ENCODE data around the gene SH3BP5.

The SH3BP5 gene

DNA sequence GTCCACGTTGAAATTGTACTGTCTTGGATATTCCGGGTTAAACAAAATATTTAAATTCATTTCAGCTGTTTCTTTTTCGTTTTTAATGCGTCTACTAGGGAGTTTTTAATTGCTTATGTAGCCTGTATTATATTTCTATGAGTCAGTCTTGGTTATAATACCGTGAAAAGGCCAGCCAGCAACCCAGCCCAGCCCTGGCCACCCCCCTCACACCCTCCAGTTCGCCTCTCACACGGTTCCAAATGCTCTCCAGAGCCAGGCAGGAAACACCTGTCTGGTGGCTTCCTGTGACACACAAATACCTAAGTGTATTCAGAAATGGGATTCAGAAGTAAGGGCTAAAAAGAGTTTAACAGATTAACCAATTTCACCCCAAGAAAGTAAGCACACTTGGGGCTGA is 4.4 kb downstream of the SH3BP5 start:
- FAIRE-seq, result no peak
- no peak for DNase-seq (ENCODE audit: insufficient read length, low spot score)

GRCh38 chr3:15326673-15327072 is 5.7 kb downstream of the SH3BP5 start:
- TF ChIP-seq SPI1 (IDR thresholded peaks at IDR 0.05; ENCODE audit: low read depth, low read length) (no peak), TAF1 (IDR thresholded peaks at IDR 0.05; ENCODE audit: low read depth, low read length) (no peak), POLR2A (IDR thresholded peaks at IDR 0.05; ENCODE audit: low read depth, low read length) (no peak), PAX5 (IDR thresholded peaks at IDR 0.05; ENCODE audit: insufficient read depth, low read length, severe bottlenecking) (no peak), POLR2AphosphoS5 (IDR thresholded peaks at IDR 0.05; ENCODE audit: low read depth, low read length) (no peak), POU2F2 (IDR thresholded peaks at IDR 0.05; ENCODE audit: low read depth, low read length) (no peak)
- DNase-seq (ENCODE audit: insufficient read length, low spot score) (no peak), FAIRE-seq (no peak)

More for the DNA sequence above, 4.4 kb downstream of the SH3BP5 start:
- TF ChIP-seq POU2F2 (IDR thresholded peaks at IDR 0.05; ENCODE audit: low read depth, low read length) (0 out of 2 replicates have a peak, but pooled peaks have one; percentile 11), POLR2AphosphoS5 (IDR thresholded peaks at IDR 0.05; ENCODE audit: low read depth, low read length) (no peak), SPI1 (IDR thresholded peaks at IDR 0.05; ENCODE audit: low read depth, low read length) (no peak)

DNA sequence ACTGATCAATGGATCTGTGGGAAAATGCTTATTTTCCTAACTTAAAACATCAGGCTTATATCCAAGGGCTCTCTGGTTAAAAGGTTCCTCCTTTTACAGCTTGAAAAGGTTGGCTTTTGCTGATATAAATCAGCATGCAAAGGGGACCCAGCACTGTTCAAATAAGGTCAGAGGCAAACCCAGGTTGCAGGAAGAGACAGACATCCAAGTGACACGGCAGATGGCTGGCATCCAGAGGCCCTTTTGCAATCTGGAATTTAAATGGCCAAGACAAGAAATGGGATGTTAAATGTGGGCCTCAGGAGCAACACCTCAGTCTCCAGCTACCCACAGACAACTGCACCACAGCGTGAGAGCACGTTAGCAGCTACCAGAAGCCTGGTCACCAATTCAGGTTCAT is 6.3 kb downstream of the SH3BP5 start:
- TF ChIP-seq PAX5 (IDR thresholded peaks at IDR 0.05; ENCODE audit: insufficient read depth, low read length, severe bottlenecking) (no peak), POLR2AphosphoS5 (IDR thresholded peaks at IDR 0.05; ENCODE audit: low read depth, low read length) (no peak)
- FAIRE-seq, result no peak
- no peak for DNase-seq (ENCODE audit: insufficient read length, low spot score)

- DNase-seq (ENCODE audit: insufficient read length, low spot score) (no peak), FAIRE-seq (no peak)
- TF ChIP-seq POLR2AphosphoS5 (IDR thresholded peaks at IDR 0.05; ENCODE audit: low read depth, low read length) (no peak), POLR2A (IDR thresholded peaks at IDR 0.05; ENCODE audit: low read depth, low read length) (no peak), TAF1 (IDR thresholded peaks at IDR 0.05; ENCODE audit: low read depth, low read length) (no peak), PAX5 (IDR thresholded peaks at IDR 0.05; ENCODE audit: insufficient read depth, low read length, severe bottlenecking) (no peak), SPI1 (IDR thresholded peaks at IDR 0.05; ENCODE audit: low read depth, low read length) (no peak), POU2F2 (IDR thresholded peaks at IDR 0.05; ENCODE audit: low read depth, low read length) (no peak)
Measured at GRCh38 chr3:15325228-15325627, 7.2 kb downstream of the SH3BP5 start.

GRCh38 chr3:15324379-15324808 is 8.0 kb downstream of the SH3BP5 start:
- TF ChIP-seq POLR2AphosphoS5 (IDR thresholded peaks at IDR 0.05; ENCODE audit: low read depth, low read length), result no peak
- no peak for TF ChIP-seq PAX5 (IDR thresholded peaks at IDR 0.05; ENCODE audit: insufficient read depth, low read length, severe bottlenecking)
- TF ChIP-seq TAF1 (IDR thresholded peaks at IDR 0.05; ENCODE audit: low read depth, low read length), result no peak
- no peak for TF ChIP-seq POLR2A (IDR thresholded peaks at IDR 0.05; ENCODE audit: low read depth, low read length)
- TF ChIP-seq SPI1 (IDR thresholded peaks at IDR 0.05; ENCODE audit: low read depth, low read length), result no peak
- no peak for TF ChIP-seq POU2F2 (IDR thresholded peaks at IDR 0.05; ENCODE audit: low read depth, low read length)
- no peak for FAIRE-seq
- no peak for DNase-seq (ENCODE audit: insufficient read length, low spot score)

DNA sequence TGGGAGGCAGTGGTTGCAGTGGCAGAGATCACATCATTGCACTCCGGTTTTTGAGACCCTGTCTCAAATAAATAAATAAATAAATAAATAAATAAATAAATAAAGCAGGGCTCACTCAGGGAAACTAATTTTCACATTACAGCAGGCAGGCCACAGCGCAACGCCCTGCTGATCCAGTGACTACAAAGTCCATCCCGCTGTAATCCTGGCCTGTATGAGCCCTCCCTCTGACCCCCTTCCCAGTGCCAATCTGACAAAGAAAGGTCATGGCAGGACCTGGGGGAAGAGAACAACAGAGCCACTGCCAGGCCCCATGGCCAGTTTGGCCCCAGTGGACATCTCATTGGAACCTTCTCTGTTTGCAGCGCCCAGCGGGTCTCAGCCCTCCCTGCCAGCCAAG is 9.3 kb downstream of the SH3BP5 start:
- FAIRE-seq, result no peak
- no peak for TF ChIP-seq TAF1 (IDR thresholded peaks at IDR 0.05; ENCODE audit: low read depth, low read length)
- TF ChIP-seq SPI1 (IDR thresholded peaks at IDR 0.05; ENCODE audit: low read depth, low read length), result no peak
- TF ChIP-seq POU2F2 (IDR thresholded peaks at IDR 0.05; ENCODE audit: low read depth, low read length), result no peak
- no peak for TF ChIP-seq POLR2A (IDR thresholded peaks at IDR 0.05; ENCODE audit: low read depth, low read length)
- no peak for TF ChIP-seq POLR2AphosphoS5 (IDR thresholded peaks at IDR 0.05; ENCODE audit: low read depth, low read length)
- TF ChIP-seq PAX5 (IDR thresholded peaks at IDR 0.05; ENCODE audit: insufficient read depth, low read length, severe bottlenecking), result no peak
- DNase-seq (ENCODE audit: insufficient read length, low spot score), result no peak

DNA sequence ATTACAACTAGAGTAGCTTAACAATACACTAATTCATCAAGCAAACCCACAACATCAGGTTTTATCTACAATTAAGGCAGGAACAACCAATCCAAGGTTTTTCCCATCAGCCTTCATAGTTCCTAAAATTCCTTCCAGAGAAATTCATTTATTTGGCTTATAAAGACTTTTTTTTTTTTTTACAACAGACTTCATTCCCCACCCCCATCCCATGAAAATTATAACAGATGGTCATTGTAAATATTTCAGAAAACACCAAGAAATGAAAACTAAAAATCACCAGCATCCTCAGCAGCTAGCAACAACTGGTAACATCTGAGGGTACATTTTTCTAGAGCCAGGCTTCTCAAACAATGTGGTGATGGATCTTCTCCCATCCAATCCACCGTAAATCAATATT is 11.0 kb downstream of the SH3BP5 start:
- FAIRE-seq, result no peak

DNA sequence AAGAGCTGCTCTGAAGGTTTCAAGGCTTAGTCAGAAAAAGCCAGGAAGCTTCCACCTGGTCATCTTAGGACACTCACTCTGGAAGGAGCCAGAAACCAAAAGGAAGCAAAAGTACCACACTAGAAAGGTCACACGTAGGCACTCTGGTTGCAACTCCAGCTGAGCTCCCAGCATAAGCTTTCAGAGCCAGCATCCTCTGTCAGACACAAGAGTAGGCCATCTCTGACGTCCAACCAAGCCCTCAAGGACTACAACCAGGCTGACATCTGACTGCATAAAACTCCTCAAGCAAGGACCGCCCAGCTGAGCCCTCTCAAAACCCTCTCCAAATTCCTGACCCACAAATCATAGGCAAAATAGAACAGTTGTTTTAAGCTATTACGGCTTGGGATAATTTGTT is 12.8 kb downstream of the SH3BP5 start:
- DNase-seq (ENCODE audit: insufficient read length, low spot score), result no peak
- no peak for FAIRE-seq
- TF ChIP-seq POU2F2 (IDR thresholded peaks at IDR 0.05; ENCODE audit: low read depth, low read length), result no peak
- TF ChIP-seq SPI1 (IDR thresholded peaks at IDR 0.05; ENCODE audit: low read depth, low read length), result no peak
- no peak for TF ChIP-seq PAX5 (IDR thresholded peaks at IDR 0.05; ENCODE audit: insufficient read depth, low read length, severe bottlenecking)
- TF ChIP-seq POLR2A (IDR thresholded peaks at IDR 0.05; ENCODE audit: low read depth, low read length), result no peak
- no peak for TF ChIP-seq POLR2AphosphoS5 (IDR thresholded peaks at IDR 0.05; ENCODE audit: low read depth, low read length)
- no peak for TF ChIP-seq TAF1 (IDR thresholded peaks at IDR 0.05; ENCODE audit: low read depth, low read length)

More for the DNA sequence above, 11.0 kb downstream of the SH3BP5 start:
- TF ChIP-seq TAF1 (IDR thresholded peaks at IDR 0.05; ENCODE audit: low read depth, low read length), result no peak
- no peak for TF ChIP-seq POU2F2 (IDR thresholded peaks at IDR 0.05; ENCODE audit: low read depth, low read length)
- no peak for TF ChIP-seq SPI1 (IDR thresholded peaks at IDR 0.05; ENCODE audit: low read depth, low read length)
- no peak for TF ChIP-seq PAX5 (IDR thresholded peaks at IDR 0.05; ENCODE audit: insufficient read depth, low read length, severe bottlenecking)
- no peak for TF ChIP-seq POLR2AphosphoS5 (IDR thresholded peaks at IDR 0.05; ENCODE audit: low read depth, low read length)
- TF ChIP-seq POLR2A (IDR thresholded peaks at IDR 0.05; ENCODE audit: low read depth, low read length), result no peak
- no peak for DNase-seq (ENCODE audit: insufficient read length, low spot score)

DNA sequence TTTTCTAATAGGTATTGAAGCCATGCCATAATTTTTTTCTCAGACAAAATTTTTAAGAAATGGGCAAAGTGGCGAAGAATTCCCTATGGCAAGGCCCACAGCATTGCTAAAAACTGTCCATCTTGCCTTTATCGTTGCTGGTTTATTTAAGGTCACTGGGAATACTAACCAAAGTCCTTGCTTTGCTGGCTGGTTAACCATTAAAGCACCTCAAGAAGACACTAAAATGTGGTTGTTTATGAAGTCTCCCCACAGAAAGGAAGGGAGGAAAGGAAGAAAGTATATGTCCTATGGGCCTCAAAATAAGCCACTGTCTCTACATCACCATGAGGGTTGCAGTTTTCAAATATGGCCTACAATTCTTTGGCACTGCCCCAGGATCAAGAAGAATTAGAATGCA is 13.2 kb downstream of the SH3BP5 start:
- TF ChIP-seq POLR2A (IDR thresholded peaks at IDR 0.05; ENCODE audit: low read depth, low read length), result no peak
- TF ChIP-seq POU2F2 (IDR thresholded peaks at IDR 0.05; ENCODE audit: low read depth, low read length), result no peak
- TF ChIP-seq PAX5 (IDR thresholded peaks at IDR 0.05; ENCODE audit: insufficient read depth, low read length, severe bottlenecking), result no peak
- TF ChIP-seq SPI1 (IDR thresholded peaks at IDR 0.05; ENCODE audit: low read depth, low read length), result no peak
- TF ChIP-seq POLR2AphosphoS5 (IDR thresholded peaks at IDR 0.05; ENCODE audit: low read depth, low read length), result no peak
- TF ChIP-seq TAF1 (IDR thresholded peaks at IDR 0.05; ENCODE audit: low read depth, low read length), result no peak
- no peak for DNase-seq (ENCODE audit: insufficient read length, low spot score)
- no peak for FAIRE-seq

- FAIRE-seq (no peak), DNase-seq (ENCODE audit: insufficient read length, low spot score) (no peak)
- no peak for TF ChIP-seq POLR2A (IDR thresholded peaks at IDR 0.05; ENCODE audit: low read depth, low read length)
- TF ChIP-seq POLR2AphosphoS5 (IDR thresholded peaks at IDR 0.05; ENCODE audit: low read depth, low read length), result no peak
- TF ChIP-seq SPI1 (IDR thresholded peaks at IDR 0.05; ENCODE audit: low read depth, low read length), result no peak
- TF ChIP-seq PAX5 (IDR thresholded peaks at IDR 0.05; ENCODE audit: insufficient read depth, low read length, severe bottlenecking), result no peak
- no peak for TF ChIP-seq TAF1 (IDR thresholded peaks at IDR 0.05; ENCODE audit: low read depth, low read length)
- TF ChIP-seq POU2F2 (IDR thresholded peaks at IDR 0.05; ENCODE audit: low read depth, low read length), result no peak
Measured at GRCh38 chr3:15318661-15319060, 13.7 kb downstream of the SH3BP5 start.
